Fibroblast of skin of left quadriceps (primary cell): ENCODE results near the gene ARHGAP26.
"Not testable (repeated sequence)": the region's sequence is repeated elsewhere in the genome, so short reads cannot be mapped to it uniquely, and the experiment has no call there.

Experiments used
- DNase-seq, 2 experiments: peaks; one replicate each; pipeline ENCODE4 v3.0.0-alpha.2; 2013; ENCODE audit warnings: low read depth in 2 of 2

Gene ARHGAP26

DNA sequence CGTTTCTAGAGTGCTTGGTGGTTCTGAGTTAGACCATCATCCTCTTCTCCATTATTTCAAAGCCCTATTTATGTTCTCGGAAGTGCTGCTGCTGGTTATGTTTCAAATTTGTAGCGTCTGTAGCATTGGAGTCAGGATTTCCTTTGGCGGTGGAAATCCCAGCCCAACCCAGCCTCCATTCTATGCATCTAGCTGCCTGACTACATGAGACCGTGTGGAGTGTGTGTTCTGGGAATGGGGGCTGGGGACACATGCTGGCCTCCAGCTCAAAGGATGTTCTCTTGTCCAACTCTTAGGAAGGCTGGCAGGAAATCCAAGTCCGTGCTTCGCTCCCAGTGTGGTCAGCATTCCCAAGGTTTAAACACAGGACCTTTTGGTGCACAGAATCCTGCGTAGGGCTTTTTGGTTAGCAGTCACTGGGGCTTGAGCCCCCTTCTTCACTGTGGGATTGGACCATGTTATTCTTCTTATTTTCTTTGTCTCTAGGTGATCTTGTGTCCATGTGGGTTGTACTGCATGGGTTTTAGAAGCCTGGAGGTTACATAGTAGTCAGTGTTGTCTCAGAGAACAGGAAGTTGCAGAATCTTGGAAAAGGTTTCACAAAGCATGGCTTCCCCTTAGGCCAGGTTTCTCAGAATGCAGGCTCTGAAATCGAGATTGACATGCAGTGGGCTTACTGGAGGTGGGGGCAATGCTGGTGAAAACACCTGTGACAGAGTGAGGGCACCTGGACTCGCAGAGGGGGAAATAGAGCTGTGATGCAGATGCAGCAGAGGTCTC, 132.2 kb downstream of the ARHGAP26 start:
- DNase-seq: no peak

DNA sequence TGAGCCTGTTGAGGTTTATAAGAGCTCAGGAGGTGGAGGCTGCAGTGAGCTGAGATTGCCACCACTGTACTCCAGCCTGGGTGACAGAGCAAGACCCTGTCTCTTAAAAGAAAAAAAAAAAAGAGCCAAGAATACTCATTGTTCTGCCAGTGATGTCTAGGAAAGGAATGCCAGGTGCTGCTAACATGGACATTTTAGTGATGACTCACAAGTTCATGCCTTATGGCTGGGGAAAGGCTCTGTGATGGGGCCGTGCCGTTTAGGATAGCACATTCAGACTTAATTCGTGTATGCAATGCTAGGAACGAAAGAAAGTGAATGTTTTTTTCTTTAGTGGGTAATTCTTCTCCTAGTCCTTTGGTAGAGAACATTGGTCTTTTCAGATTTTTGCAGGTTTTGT, 134.2 kb downstream of the ARHGAP26 start:
- DNase-seq: no peak

DNA sequence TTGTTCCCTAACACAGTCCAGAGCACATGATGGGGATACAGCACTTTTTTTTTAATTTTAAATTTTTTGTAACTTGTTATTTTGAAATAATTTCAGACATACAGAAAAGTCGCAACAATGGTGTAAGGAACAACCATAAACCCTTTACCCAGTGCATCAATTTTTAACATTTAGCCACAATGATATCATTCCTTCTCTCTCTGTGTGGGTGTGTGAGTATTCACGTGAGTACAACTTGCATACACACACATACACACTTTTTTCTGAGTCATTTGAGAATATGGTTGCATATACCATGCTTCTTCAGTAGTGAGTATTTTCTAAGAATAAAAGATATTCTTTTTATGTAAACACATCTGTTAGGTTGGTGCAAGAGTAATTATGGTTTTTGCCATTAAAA, 135.2 kb downstream of the ARHGAP26 start:
- DNase-seq: no peak

DNA sequence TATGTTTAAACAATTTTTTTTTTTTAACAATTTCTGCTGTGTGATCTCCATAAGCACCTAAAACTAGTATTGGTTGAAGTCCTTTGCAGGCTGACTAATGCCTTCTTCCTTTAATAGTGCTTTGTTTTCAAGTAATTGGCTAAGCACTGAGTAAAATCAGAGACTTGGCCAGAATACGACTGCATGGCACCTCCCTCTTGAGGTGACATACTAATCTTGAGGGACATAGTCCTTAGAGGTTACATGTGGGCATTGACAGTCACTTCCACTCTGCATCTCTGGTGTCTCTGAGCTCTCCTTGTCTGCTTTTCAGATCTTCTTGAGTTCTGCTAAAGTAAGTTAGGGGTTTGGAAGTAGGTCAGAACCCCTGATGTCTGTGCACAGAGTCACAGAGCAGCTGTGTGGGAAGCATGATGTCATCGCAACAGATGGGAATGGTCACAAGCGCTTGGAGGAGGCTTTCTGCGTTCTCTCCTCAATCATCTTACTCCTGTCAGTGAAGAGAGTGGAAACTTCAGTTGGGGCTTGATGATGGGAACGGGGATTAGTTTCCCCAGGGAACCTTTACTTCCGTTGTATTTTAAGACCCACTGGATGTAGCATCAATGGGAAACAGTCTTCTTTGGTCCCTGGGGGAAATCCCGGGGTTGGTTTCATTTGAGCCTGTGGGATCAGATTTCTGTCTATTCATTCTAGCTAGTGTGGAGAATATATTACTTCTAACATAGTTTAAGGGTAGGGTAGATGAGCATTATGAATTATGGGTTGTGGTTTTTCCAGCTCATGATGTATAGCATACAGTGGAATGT, 136.9 kb downstream of the ARHGAP26 start:
- DNase-seq: peak; percentile 55

DNA sequence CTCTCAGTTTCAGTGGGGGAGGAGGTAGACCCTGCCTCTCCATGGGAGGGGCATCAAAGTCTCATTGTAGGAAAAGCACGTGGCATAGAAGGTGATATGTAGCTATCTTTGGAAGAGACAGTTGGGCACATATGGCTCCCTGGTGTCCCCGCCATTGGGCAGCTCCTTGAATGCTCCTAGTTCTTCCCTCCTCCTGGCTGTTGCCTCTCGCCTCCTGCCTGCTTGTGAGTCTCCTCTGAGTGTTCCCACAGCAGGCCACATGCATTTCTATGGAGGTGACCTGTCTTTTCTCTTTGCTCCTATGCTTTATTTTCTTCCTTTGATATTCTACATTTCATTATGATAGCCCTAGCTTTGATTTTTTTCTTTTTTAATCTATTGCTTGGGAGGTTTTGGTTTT, 138.5 kb downstream of the ARHGAP26 start:
- no peak for DNase-seq

DNA sequence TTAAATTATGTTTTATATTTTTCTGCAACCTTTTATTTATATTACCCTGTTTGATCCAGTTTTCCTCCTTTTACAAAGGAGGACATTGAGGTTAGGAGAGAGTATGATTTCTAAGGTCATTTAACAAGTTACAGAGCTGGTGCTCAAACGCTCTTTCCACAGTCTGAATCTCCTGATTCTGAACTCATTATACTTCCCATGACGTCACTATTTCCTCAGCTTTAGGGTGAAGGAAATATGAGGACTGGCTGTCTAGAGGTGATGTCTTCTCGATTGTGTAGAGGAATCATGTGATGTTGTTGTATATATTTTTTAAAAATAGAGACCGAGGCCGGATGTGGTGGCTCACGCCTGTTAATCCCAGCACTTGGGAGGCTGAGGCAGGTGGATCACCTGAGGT, 140.0 kb downstream of the ARHGAP26 start:
- DNase-seq: no peak

DNA sequence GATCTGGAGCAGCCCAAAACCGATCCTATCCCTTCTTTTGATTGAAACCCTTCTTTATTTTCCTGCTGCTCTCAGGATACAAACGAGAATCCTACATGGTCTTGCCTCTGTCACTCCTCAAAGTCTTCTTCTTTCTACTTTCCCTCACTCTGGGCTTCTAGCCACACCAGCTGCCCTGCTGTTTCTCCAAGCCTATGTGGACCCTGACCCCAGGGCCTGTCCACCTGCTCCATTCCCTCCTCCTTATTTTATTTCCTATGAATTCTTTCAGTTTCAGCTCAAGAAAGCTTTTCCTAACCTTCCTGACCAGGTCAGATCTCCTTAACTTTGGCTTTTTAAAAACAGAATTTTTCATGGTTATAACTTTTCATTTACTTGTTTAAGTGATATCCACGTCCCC, 141.0 kb downstream of the ARHGAP26 start:
- DNase-seq: no peak

DNA sequence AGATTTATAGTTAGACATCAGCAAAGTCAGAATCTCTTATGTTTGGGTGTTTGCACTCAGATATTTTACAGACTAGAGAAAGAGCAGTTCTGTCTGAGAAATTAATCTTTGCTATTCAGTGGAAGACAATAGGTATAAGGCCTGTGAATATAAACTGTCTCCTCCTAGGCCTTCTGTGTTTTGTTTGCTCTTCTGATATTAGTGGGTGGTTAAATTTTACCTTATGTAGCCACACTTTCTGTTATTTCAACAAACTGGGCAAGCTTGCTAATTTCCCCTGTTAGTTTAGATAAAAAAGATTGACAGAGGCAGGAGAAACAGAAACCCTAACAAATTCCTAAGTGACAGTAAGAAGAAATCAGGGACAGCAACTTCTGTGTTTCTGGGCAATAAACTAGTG, 141.6 kb downstream of the ARHGAP26 start:
- no peak for DNase-seq

DNA sequence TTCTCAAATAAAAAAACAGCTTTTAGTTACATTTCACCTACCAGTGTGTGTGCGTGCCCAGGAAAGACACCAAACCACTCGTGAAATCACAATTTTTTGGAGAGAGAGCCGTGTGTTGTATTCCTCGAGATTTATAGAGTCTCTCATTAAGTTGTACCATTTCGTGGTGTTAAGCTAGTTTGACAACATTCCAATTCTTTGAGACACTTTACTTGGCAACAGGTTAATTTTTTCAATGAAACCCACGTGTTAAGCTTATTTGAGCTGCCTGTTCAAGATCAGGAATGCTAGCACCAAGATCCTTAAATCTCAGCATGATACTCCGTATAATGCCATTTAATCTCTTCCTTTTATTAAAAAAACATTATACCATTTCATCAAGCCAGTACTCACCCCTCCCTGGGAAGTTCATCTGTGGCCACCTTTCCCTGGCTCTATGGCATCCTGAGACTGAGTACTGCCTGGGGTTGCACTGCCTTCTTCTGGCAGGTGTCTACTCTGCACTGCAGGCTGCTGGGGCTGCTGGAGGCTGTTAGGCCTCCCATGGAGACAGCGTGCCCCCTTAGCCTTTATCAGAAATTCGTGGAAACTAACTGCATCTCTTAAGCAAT, 143.7 kb downstream of the ARHGAP26 start:
- no peak for DNase-seq

DNA sequence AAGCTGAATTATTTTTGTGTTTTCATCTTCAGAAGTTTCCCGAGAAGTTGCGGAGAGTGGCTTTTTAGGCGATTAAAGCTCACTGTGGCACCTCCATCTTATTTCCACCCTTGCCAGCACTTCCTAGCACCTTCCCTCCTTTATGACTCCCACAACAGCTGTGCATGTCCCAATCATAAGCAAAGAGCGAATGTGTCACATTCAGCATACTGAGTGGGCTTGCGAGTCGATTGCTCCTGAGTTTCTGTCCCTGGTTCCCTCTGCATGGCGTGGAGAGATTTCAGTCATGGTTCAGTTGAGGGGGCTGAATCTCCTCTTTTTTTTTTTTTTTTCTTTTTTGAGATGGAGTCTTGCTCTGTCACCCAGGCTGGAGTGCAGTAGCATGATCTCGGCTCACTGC, 144.9 kb downstream of the ARHGAP26 start:
- no peak for DNase-seq

DNA sequence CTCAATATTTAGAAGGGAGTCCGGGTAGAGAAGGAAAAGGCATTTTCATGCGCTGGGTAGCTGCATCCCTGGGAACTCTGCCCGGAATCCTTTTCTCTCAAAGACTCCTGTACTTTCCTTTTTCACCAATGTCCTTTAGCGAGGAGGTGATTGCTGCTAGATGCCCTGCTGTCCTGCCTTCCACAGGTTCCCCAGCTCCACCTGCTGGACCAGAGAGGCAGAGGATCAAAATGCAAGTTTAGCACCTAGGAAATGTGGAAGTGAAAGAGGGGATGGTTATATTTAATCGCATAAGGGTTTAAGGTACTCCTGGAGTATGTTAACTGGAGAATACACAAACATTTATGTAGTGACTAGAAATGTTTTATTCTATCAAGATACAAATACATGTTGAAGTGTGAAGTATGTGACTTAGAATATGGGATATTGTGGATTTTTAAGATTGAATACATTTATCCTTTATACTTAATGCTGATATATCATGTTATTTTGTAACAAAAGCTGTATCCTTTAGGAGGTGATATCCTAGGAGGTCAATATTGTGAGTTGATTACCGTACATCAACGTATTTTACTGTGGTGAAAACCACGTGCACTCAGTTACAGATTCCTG, 145.7 kb downstream of the ARHGAP26 start:
- DNase-seq: no peak

DNA sequence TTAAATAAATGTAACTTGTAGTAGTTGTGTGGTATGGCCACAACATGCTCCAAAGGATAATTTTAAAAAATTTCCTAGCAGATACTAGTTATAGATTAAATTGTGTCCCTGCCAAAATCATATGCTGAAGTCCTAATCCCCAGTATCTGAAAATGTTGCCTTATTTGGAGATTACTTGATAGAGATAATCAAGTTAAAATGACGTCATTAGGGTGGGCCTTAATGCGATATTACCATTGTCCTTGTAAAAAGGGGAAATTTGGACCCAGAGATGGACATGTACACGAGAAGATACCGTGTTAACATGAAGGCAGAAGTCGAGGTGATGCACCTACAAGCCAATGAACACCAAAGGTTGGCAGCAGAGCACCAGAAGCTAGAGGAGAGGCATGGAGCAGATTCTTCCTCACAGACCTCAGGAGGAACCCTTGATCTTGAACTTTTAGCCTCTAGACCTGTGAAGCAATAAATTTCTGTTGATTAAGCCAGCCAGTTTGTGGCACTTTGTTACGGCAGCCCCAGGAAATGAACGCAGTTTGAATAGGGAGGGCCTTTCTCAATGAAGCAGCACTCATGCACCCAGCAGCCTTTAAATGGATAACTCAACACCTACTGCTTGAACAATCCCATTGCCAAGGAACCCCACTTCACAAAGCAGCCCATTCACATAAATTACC, 148.9 kb downstream of the ARHGAP26 start:
- no peak for DNase-seq

DNA sequence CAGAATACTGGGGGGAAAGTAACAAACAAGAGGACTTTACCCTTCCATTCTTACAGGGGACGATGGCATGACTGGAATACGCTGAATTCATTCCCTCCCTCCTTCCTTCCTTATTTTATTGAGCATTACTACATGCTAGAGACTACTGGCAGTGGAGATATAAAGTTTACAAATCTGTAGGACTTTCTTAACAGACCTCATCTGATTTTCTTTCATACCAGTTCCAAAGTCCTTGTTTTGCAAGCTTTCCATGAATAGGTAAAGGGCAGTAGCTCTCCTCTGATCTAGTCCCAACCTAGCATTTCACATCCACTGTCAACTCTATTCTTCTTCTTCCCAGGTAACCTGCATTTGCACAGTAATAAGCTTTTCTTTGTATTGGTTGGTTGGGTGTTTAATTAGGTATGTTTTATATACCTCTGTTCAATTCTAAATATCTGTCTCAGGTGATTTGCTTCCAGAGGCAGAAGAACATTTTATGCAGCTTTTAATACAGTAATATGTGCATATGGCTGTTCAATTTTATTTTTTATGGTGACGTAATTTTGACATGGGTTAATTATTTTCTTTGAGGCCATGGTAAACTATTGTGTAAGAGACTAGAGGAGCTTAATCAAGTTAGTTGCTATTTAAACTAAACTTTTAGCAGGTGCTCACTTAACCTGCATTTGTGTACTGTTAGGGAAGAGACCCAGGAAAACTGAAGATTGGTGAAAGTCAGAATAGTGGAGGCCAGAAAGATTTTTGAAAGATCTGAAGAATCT, 150.9 kb downstream of the ARHGAP26 start:
- DNase-seq: no peak

DNA sequence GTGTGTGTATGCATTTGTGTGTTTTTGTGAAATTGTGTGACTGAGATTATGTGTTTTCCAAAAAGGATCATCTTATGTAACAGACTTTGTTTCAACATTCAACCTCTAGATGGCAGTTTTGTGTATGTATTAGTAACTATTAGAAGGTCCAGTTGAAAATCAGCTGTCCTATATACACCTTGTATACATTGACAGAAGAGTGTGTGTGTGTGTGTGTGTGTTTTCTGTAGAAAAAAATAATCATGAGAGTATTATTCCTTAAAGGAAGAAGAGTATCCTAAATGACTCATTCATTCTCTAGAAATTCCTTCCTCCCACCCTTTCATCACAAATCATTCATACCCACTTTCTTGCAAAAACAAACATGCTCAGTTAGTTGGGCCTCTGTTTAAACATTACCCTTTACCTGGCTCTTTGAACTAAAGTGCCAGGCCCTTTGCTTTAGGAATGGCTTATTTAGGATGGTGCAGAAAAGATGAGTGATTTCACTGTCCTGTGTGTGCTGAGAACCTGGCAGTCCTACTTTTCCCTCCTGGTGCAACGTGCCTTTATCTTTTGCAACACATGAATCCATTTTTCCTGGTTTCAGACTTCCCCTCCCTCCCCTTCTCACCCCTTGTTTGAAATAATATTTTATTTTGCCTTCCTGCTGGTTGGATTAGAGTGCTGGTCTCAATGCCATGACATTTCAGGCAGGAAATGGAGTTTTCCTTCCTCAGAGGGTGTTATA, 152.2 kb downstream of the ARHGAP26 start:
- peak in 1 of 2 experiments; percentile 17 for DNase-seq

DNA sequence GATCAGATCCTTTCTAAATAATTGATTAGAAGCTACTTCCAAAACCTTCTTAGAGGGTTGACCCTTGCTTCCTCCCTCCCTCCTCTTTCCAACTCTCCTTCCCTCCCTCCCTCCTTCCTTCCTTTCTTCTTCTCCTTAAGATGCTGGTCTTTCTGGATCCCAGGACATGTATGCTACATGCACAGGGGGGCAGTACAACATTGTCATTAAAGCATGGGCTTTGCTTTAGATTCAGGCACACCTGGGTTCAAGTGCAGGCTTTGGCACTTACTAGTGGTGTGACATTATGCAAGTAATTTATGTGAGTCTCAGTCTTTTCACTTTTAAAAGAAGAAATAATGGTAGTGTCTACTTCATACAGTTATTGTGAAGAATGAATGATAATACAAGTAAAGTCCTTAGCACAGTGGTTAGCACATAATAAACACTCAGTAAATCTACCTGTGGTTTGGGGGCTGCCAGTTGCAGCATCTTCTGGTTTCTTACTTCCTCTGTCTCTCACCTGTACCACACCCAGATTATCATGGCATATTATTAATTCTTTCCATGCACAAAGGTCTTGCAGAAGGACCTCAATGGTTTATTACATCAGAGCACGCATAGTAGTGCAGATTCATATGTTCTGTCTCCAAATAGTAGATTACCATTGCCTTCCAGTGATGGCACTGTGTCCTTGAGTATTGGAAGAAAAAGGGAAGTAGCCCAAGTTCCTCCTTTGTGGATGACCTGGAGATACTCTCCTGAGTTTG, 154.1 kb downstream of the ARHGAP26 start:
- no peak for DNase-seq

DNA sequence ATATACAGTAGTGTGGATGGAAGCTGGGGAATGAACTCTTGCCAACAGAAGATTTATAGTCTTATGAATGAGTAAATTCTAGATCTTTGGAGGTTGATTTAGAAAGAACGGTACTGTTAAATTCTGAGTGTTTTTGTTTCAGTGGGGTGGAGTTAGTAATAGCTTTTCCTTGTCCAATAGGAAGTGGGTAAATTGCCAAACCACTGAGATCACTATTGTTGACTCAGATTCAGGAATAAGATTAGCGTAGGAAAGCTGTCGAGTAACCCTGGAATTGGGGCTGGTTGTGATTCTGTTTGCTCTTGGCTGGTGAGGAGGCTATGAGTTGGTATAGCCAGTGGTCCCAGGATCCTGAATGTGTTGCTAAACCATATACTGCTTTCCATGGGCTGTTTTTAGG, 155.6 kb downstream of the ARHGAP26 start:
- DNase-seq: peak; percentile 57

DNA sequence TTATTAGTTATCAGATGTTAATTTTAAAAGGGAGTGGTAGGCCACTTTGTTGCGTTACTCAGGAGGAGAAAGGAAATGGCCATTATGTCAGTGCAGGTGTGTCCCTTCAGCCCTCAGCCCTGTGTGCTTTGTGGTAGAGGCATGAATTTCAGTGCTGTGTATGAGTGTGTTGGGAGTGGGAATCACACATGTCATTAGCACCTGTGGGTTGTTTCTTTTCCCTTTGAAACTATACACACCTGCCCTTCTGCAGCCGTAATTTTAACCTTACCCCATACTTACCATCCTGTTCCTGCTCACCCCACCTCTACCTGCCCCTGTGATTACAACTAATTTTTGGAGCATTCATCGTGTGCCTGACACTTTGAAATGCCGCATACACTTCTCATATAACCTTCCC, 156.4 kb downstream of the ARHGAP26 start:
- DNase-seq: no peak

DNA sequence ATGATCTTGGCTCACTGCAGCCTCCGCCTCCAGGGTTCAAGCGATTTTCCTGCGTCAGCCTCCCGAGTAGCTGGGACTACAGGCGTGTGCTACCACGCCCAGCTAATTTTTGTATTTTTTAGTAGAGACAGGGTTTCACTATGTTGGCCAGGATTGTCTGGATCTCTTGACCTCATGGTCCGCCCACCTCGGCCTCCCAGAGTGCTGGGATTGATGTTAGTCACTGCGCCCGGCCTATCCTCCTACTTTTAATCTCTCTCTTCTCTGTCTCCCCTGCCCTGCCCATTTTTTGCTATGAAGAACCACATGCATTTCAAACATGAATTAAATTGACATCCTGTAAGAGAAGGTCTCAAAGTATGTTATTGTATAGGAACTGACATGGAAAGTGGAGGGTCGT, 158.8 kb downstream of the ARHGAP26 start:
- not testable (repeated sequence) for DNase-seq

DNA sequence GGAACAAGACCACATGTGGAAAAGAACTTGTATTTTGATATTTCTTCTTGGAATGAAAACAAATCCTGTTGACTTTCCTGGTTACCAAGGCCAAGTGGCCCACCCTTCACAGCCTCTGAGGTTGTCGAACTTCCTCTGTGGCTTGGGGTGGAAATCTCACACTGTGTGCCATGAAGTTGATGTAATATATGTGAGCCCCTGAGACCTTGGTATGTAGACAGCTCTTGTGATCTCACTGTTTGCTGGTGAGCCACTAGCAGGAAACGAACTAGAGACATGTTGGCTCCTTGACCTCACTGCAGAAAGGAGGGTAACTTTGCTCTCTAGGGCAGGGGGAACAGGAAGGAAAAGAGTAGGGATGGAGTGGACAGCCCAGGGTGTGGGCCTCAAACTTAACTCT, 159.4 kb downstream of the ARHGAP26 start:
- DNase-seq: no peak
